ENCODE results near the gene WNK1.

- TF ChIP-seq, protein P1, sequence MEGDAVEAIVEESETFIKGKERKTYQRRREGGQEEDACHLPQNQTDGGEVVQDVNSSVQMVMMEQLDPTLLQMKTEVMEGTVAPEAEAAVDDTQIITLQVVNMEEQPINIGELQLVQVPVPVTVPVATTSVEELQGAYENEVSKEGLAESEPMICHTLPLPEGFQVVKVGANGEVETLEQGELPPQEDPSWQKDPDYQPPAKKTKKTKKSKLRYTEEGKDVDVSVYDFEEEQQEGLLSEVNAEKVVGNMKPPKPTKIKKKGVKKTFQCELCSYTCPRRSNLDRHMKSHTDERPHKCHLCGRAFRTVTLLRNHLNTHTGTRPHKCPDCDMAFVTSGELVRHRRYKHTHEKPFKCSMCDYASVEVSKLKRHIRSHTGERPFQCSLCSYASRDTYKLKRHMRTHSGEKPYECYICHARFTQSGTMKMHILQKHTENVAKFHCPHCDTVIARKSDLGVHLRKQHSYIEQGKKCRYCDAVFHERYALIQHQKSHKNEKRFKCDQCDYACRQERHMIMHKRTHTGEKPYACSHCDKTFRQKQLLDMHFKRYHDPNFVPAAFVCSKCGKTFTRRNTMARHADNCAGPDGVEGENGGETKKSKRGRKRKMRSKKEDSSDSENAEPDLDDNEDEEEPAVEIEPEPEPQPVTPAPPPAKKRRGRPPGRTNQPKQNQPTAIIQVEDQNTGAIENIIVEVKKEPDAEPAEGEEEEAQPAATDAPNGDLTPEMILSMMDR (IDR thresholded peaks at IDR 0.05; ENCODE audit: insufficient read depth, low read depth, low read length) = no peak
- no peak for TF ChIP-seq EZH2 (IDR thresholded peaks at IDR 0.05; ENCODE audit: insufficient read depth, low read length)
Observed at GRCh38 chr12:789852-790563, 37.6 kb downstream of the WNK1 start.

Measured in astrocyte (in vitro differentiated cells and primary cell).